Measurements from ENCODE around the gene POLA2.

- TF ChIP-seq CTCF (optimal IDR thresholded peaks at IDR 0.05 in 1 of 3, IDR thresholded peaks at IDR 0.05 in 1 of 3, conservative IDR thresholded peaks at IDR 0.05 in 1 of 3; ENCODE audit: extremely low read depth in 1 of 3, insufficient read depth in 2 of 3, low read length in 3 of 3): no peak
- no peak for TF ChIP-seq EZH2 (IDR thresholded peaks at IDR 0.05; ENCODE audit: low read length)
Measured at GRCh38 chr11:65327021-65327420, 65.3 kb downstream of the POLA2 start.

Data from keratinocyte (primary cell).